Measurements from ENCODE around the gene ADSL. TPM values are rescaled to one million over a fixed set of nuclear protein-coding genes. Genes with fewer than 3 reads are reported as not detected.

The ADSL gene
- total RNA-seq, 1 donor from 2014 or later = 83.4 TPM

GRCh38 chr22:40396882-40397281, 50.6 kb downstream of the ADSL start:
- Mint-ChIP-seq H3K27me3 (ENCODE audit: low read depth, unreplicated experiment) (no peaks in the 10 kb centered on the region), H3K4me3 (ENCODE audit: unreplicated experiment) (no peak overlapping the region), H3K27ac (ENCODE audit: unreplicated experiment) (peak overlapping the region; percentile 69), H3K36me3 (ENCODE audit: low read depth, unreplicated experiment) (peaks cover 14% of the 10 kb centered on the region), H3K9me3 (ENCODE audit: unreplicated experiment) (no peaks in the 10 kb centered on the region), H3K4me1 (ENCODE audit: low read depth, unreplicated experiment) (peaks cover 22% of the 10 kb centered on the region)
- H3K9me3 ChIP-seq (ENCODE audit: insufficient read depth, low read depth, low read length) = no peaks in the 10 kb centered on the region
- TF ChIP-seq CTCF (IDR thresholded peaks at IDR 0.05; ENCODE audit: insufficient read depth, low read depth, low read length) (no peak), EZH2 (IDR thresholded peaks at IDR 0.05; ENCODE audit: insufficient read depth, low read length) (no peak)
- no peak for FAIRE-seq
- H3K27ac ChIP-seq (ENCODE audit: low read depth, low read length) = peak overlapping the region; percentile 45
- no peak overlapping the region for H2AFZ ChIP-seq (ENCODE audit: low read depth, low read length)
- H3K27me3 ChIP-seq (ENCODE audit: insufficient read depth, low read length) = no peaks in the 10 kb centered on the region
- peak overlapping the region; percentile 53 for H3K9ac ChIP-seq (ENCODE audit: low read length)
- peak overlapping the region; percentile 14 for H3K4me2 ChIP-seq (ENCODE audit: low read length)
- H3K4me3 ChIP-seq (ENCODE audit: insufficient read depth, low read depth, low read length) = no peak overlapping the region
- peaks cover 17% of the 10 kb centered on the region for H4K20me1 ChIP-seq (ENCODE audit: insufficient read depth, low read length)
- H3K79me2 ChIP-seq (ENCODE audit: insufficient read depth, low read length) = peaks cover 7% of the 10 kb centered on the region
- peak; percentile 67 for DNase-seq (ENCODE audit: low read depth)
- peaks cover 13% of the 10 kb centered on the region for H3K4me1 ChIP-seq (ENCODE audit: insufficient read depth, low read length)
- no peaks in the 10 kb centered on the region for H3K36me3 ChIP-seq (ENCODE audit: insufficient read depth, low read length)

- H3K27ac Mint-ChIP-seq (ENCODE audit: unreplicated experiment) = peak overlapping the region; percentile 79
- FAIRE-seq = no peak
- H3K36me3 Mint-ChIP-seq (ENCODE audit: low read depth, unreplicated experiment) = peaks cover 18% of the 10 kb centered on the region
- no peaks in the 10 kb centered on the region for H3K9me3 Mint-ChIP-seq (ENCODE audit: unreplicated experiment)
- peaks cover 20% of the 10 kb centered on the region for H3K4me1 Mint-ChIP-seq (ENCODE audit: low read depth, unreplicated experiment)
- peaks cover 14% of the 10 kb centered on the region for H4K20me1 ChIP-seq (ENCODE audit: insufficient read depth, low read length)
- H3K4me2 ChIP-seq (ENCODE audit: low read length) = peak overlapping the region; percentile 52
- H3K9ac ChIP-seq (ENCODE audit: low read length) = peak overlapping the region; percentile 38
- peak overlapping the region; percentile 45 for H3K27ac ChIP-seq (ENCODE audit: low read depth, low read length)
- no peak overlapping the region for H3K4me3 Mint-ChIP-seq (ENCODE audit: unreplicated experiment)
- no peaks in the 10 kb centered on the region for H3K36me3 ChIP-seq (ENCODE audit: insufficient read depth, low read length)
- H2AFZ ChIP-seq (ENCODE audit: low read depth, low read length) = no peak overlapping the region
- peaks cover 13% of the 10 kb centered on the region for H3K4me1 ChIP-seq (ENCODE audit: insufficient read depth, low read length)
- peak; percentile 39 for DNase-seq (ENCODE audit: low read depth)
- H3K27me3 ChIP-seq (ENCODE audit: insufficient read depth, low read length) = no peaks in the 10 kb centered on the region
- H3K4me3 ChIP-seq (ENCODE audit: insufficient read depth, low read depth, low read length) = no peak overlapping the region
- no peak for TF ChIP-seq EZH2 (IDR thresholded peaks at IDR 0.05; ENCODE audit: insufficient read depth, low read length)
- no peak for TF ChIP-seq CTCF (IDR thresholded peaks at IDR 0.05; ENCODE audit: insufficient read depth, low read depth, low read length)
- H3K9me3 ChIP-seq (ENCODE audit: insufficient read depth, low read depth, low read length) = no peaks in the 10 kb centered on the region
- H3K27me3 Mint-ChIP-seq (ENCODE audit: low read depth, unreplicated experiment) = no peaks in the 10 kb centered on the region
- H3K79me2 ChIP-seq (ENCODE audit: insufficient read depth, low read length) = peaks cover 7% of the 10 kb centered on the region
Observed at GRCh38 chr22:40397396-40397795, 51.1 kb downstream of the ADSL start.

- Histone ChIP-seq H3K4me2 (ENCODE audit: low read length) (no peak overlapping the region), H3K4me3 (ENCODE audit: insufficient read depth, low read depth, low read length) (no peak overlapping the region), H2AFZ (ENCODE audit: low read depth, low read length) (no peak overlapping the region), H3K27ac (ENCODE audit: low read depth, low read length) (no peak overlapping the region), H3K27me3 (ENCODE audit: insufficient read depth, low read length) (no peaks in the 10 kb centered on the region), H3K79me2 (ENCODE audit: insufficient read depth, low read length) (no peaks in the 10 kb centered on the region), H3K9me3 (ENCODE audit: insufficient read depth, low read depth, low read length) (no peaks in the 10 kb centered on the region), H3K4me1 (ENCODE audit: insufficient read depth, low read length) (peaks cover 13% of the 10 kb centered on the region), H3K9ac (ENCODE audit: low read length) (no peak overlapping the region), H3K36me3 (ENCODE audit: insufficient read depth, low read length) (peaks cover 6% of the 10 kb centered on the region), H4K20me1 (ENCODE audit: insufficient read depth, low read length) (peaks cover 30% of the 10 kb centered on the region)
- TF ChIP-seq CTCF (IDR thresholded peaks at IDR 0.05; ENCODE audit: insufficient read depth, low read depth, low read length) = no peak
- no peak for TF ChIP-seq EZH2 (IDR thresholded peaks at IDR 0.05; ENCODE audit: insufficient read depth, low read length)
- H3K9me3 Mint-ChIP-seq (ENCODE audit: unreplicated experiment) = no peaks in the 10 kb centered on the region
- FAIRE-seq (no peak), DNase-seq (ENCODE audit: low read depth) (no peak)
- H3K36me3 Mint-ChIP-seq (ENCODE audit: low read depth, unreplicated experiment) = peaks cover 25% of the 10 kb centered on the region
- no peaks in the 10 kb centered on the region for H3K27me3 Mint-ChIP-seq (ENCODE audit: low read depth, unreplicated experiment)
- peak overlapping the region; percentile 41 for H3K27ac Mint-ChIP-seq (ENCODE audit: unreplicated experiment)
- peaks cover 20% of the 10 kb centered on the region for H3K4me1 Mint-ChIP-seq (ENCODE audit: low read depth, unreplicated experiment)
- no peak overlapping the region for H3K4me3 Mint-ChIP-seq (ENCODE audit: unreplicated experiment)
Observed at GRCh38 chr22:40399621-40400020, 53.3 kb downstream of the ADSL start.

Data from astrocyte (in vitro differentiated cells and primary cell).